ENCODE results near the gene ETV3L. TPM values are rescaled to one million over a fixed set of nuclear protein-coding genes. Genes with fewer than 3 reads are reported as not detected.

The ETV3L gene
- total and polyA plus RNA-seq, 2 experiments from 2014 or later, result not detected

DNA sequence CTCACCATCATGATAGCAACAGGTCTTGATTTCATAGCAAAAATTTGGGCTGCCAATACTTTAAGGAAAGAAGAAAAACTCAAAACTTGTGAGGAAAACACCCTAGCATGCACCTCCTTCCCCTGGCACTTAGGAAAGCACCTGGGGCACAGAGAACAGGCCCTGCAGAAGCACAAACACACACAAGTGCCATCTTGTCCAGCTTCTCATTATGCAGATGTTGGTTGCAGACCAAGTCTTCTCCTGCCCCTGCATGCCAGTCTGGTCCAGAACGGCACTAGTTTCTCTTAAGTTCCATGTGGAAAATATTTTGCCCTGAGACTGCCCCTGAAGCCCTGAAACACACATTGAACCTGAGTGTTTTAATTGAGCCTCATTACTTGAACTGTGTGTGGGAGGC is 44.9 kb upstream of the ETV3L start:
- H3K9me3 Mint-ChIP-seq, result no peaks in the 10 kb centered on the region
- Histone ChIP-seq H3K79me2 (replicated peaks; ENCODE audit: insufficient read depth) (no peaks in the 10 kb centered on the region), H3F3A (replicated peaks; ENCODE audit: low read depth) (no peaks in the 10 kb centered on the region), H3K4me1 (ENCODE audit: insufficient read depth) (peaks cover 30% of the 10 kb centered on the region), H2AFZ (no peak overlapping the region), H3K9me2 (ENCODE audit: insufficient read depth) (no peaks in the 10 kb centered on the region), H3K4me3 (no peak overlapping the region), H3K4me2 (no peak overlapping the region), H4K20me1 (replicated peaks; ENCODE audit: insufficient read depth) (no peaks in the 10 kb centered on the region), H3K27me3 (ENCODE audit: insufficient read depth) (peaks cover 9% of the 10 kb centered on the region; the same call in 1 of the 2 replicates), H3K27ac (ENCODE audit: low read depth) (no peak overlapping the region), H3K36me3 (ENCODE audit: insufficient read depth) (no peaks in the 10 kb centered on the region)
- no peaks in the 10 kb centered on the region for H3K36me3 Mint-ChIP-seq (ENCODE audit: low read depth)
- no peak for DNase-seq (ENCODE audit: low spot score)
- H3K27ac Mint-ChIP-seq, result no peak overlapping the region
- H3K4me3 Mint-ChIP-seq, result no peak overlapping the region
- ATAC-seq, result no peak
- H3K4me1 Mint-ChIP-seq, result peaks cover 30% of the 10 kb centered on the region
- no peak for TF ChIP-seq JUNB (IDR thresholded peaks at IDR 0.05; ENCODE audit: unreplicated experiment)
- no peak for TF ChIP-seq CREB1 (CRISPR knock-in tag; IDR thresholded peaks at IDR 0.05; ENCODE audit: low read depth)
- no peak for TF ChIP-seq STAT1 (IDR thresholded peaks at IDR 0.05; ENCODE audit: unreplicated experiment)
- TF ChIP-seq ZNF114 (CRISPR knock-in tag; IDR thresholded peaks at IDR 0.05), result no peak
- TF ChIP-seq NANOG (IDR thresholded peaks at IDR 0.05; ENCODE audit: borderline replicate concordance), result no peak
- TF ChIP-seq, protein P1, sequence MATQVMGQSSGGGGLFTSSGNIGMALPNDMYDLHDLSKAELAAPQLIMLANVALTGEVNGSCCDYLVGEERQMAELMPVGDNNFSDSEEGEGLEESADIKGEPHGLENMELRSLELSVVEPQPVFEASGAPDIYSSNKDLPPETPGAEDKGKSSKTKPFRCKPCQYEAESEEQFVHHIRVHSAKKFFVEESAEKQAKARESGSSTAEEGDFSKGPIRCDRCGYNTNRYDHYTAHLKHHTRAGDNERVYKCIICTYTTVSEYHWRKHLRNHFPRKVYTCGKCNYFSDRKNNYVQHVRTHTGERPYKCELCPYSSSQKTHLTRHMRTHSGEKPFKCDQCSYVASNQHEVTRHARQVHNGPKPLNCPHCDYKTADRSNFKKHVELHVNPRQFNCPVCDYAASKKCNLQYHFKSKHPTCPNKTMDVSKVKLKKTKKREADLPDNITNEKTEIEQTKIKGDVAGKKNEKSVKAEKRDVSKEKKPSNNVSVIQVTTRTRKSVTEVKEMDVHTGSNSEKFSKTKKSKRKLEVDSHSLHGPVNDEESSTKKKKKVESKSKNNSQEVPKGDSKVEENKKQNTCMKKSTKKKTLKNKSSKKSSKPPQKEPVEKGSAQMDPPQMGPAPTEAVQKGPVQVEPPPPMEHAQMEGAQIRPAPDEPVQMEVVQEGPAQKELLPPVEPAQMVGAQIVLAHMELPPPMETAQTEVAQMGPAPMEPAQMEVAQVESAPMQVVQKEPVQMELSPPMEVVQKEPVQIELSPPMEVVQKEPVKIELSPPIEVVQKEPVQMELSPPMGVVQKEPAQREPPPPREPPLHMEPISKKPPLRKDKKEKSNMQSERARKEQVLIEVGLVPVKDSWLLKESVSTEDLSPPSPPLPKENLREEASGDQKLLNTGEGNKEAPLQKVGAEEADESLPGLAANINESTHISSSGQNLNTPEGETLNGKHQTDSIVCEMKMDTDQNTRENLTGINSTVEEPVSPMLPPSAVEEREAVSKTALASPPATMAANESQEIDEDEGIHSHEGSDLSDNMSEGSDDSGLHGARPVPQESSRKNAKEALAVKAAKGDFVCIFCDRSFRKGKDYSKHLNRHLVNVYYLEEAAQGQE (IDR thresholded peaks at IDR 0.05; ENCODE audit: unreplicated experiment), result no peak
- no peak for TF ChIP-seq EZH2phosphoT487 (IDR thresholded peaks at IDR 0.05; ENCODE audit: unreplicated experiment)
- H3K27me3 Mint-ChIP-seq (ENCODE audit: insufficient read depth, low read depth, poor library complexity), result peaks cover 9% of the 10 kb centered on the region

DNA sequence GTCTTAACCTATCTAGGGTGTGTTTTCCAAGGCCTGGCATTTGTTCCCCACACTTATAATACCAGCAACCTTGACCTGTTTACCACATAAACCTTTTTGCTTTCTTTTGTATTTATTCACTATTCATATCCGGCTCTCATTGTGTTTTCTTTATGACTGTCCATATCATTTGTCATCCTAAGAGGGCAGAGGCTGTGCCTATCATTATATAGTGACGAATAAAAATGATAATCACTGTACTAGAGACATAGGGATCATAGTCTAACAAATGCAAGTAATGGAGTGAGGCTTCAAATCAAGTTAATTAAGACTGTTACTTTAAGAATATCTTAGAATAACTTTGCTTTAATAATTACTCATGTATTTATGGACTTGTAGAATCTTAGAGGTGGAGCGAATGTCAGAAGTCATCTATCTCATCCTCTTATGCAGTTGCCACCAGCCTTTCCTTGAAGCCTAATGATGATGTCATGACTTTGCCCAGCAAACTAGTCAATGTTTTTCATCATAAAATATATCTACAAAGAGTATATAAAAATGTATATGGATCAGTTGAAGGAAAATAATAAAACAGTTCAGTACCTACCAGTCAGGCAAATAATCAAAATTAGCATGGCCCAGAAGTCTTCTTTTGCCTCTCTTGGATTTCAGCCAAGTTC is 43.3 kb upstream of the ETV3L start:
- no peak overlapping the region for H3K27ac ChIP-seq (ENCODE audit: low read depth)
- peaks cover 37% of the 10 kb centered on the region for H3K4me1 Mint-ChIP-seq
- no peak overlapping the region for H3K27ac Mint-ChIP-seq
- DNase-seq (ENCODE audit: low spot score) (no peak), ATAC-seq (no peak)
- TF ChIP-seq, protein P1 (IDR thresholded peaks at IDR 0.05; ENCODE audit: unreplicated experiment), result no peak
- TF ChIP-seq, protein P2, sequence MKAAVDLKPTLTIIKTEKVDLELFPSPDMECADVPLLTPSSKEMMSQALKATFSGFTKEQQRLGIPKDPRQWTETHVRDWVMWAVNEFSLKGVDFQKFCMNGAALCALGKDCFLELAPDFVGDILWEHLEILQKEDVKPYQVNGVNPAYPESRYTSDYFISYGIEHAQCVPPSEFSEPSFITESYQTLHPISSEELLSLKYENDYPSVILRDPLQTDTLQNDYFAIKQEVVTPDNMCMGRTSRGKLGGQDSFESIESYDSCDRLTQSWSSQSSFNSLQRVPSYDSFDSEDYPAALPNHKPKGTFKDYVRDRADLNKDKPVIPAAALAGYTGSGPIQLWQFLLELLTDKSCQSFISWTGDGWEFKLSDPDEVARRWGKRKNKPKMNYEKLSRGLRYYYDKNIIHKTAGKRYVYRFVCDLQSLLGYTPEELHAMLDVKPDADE (IDR thresholded peaks at IDR 0.05), result no peak
- TF ChIP-seq EZH2phosphoT487 (IDR thresholded peaks at IDR 0.05; ENCODE audit: unreplicated experiment), result no peak
- TF ChIP-seq JUNB (IDR thresholded peaks at IDR 0.05; ENCODE audit: unreplicated experiment), result no peak
- no peak for TF ChIP-seq POLR2AphosphoS5 (IDR thresholded peaks at IDR 0.05; ENCODE audit: low read depth)
- no peak for TF ChIP-seq EZH2 (IDR thresholded peaks at IDR 0.05; ENCODE audit: low read depth, unreplicated experiment)
- H3K79me2 ChIP-seq (replicated peaks; ENCODE audit: insufficient read depth), result no peaks in the 10 kb centered on the region
- H3K4me3 Mint-ChIP-seq, result no peak overlapping the region
- H3K4me3 ChIP-seq, result no peak overlapping the region
- H3K9me3 Mint-ChIP-seq, result no peaks in the 10 kb centered on the region
- H3K9me2 ChIP-seq (ENCODE audit: insufficient read depth), result no peaks in the 10 kb centered on the region
- H3F3A ChIP-seq (replicated peaks; ENCODE audit: low read depth), result peaks cover 5% of the 10 kb centered on the region; the same call in 1 of the 2 replicates
- no peak overlapping the region for H3K4me2 ChIP-seq
- no peaks in the 10 kb centered on the region for H4K20me1 ChIP-seq (replicated peaks; ENCODE audit: insufficient read depth)
- H2AFZ ChIP-seq, result no peak overlapping the region
- H3K4me1 ChIP-seq (ENCODE audit: insufficient read depth), result peaks cover 37% of the 10 kb centered on the region
- peaks cover 9% of the 10 kb centered on the region; the same call in 1 of the 2 replicates for H3K27me3 ChIP-seq (ENCODE audit: insufficient read depth)
- peaks cover 10% of the 10 kb centered on the region for H3K27me3 Mint-ChIP-seq (ENCODE audit: insufficient read depth, low read depth, poor library complexity)
- no peaks in the 10 kb centered on the region for H3K36me3 Mint-ChIP-seq (ENCODE audit: low read depth)
- H3K36me3 ChIP-seq (ENCODE audit: insufficient read depth), result no peaks in the 10 kb centered on the region
